Erythroblast (primary cell): ENCODE results near the gene GAGE10.

ENCODE experiments used
- GATA1 ChIP-seq: IDR thresholded peaks from 2 replicates; pipeline ENCODE4 v1.6.1; 2011; ENCODE audit warnings: low read depth, mild to moderate bottlenecking, control low read depth, low read length, moderate library complexity
- POLR2A ChIP-seq: IDR thresholded peaks from 2 replicates; pipeline ENCODE4 v1.6.1; 2011; ENCODE audit warnings: mild to moderate bottlenecking, low read length

- TF ChIP-seq POLR2A: no peak
- no peak for TF ChIP-seq GATA1
Measured at GRCh38 chrX:49269767-49270248, 33.6 kb upstream of the GAGE10 start, which contains the start of gene PPP1R3F.
